GM19238 (cell line): ENCODE data around the gene CSF2.

Experiments
- DNase-seq: peaks from one replicate; pipeline ENCODE4 v3.0.0; 2011; ENCODE audit warnings: low spot score; ENCODE audit not compliant: insufficient read length

Gene CSF2

GRCh38 chr5:132086277-132086794 is 12.7 kb downstream of the CSF2 start:
- DNase-seq, result no peak

- no peak for DNase-seq
Observed at GRCh38 chr5:132087176-132087575, 13.6 kb downstream of the CSF2 start.

GRCh38 chr5:132087661-132088060 is 14.1 kb downstream of the CSF2 start:
- DNase-seq, result no peak

- DNase-seq, result no peak
Observed at GRCh38 chr5:132089363-132089762, 15.8 kb downstream of the CSF2 start.

- DNase-seq, result no peak
Observed at GRCh38 chr5:132090107-132090506, 16.5 kb downstream of the CSF2 start.

GRCh38 chr5:132093271-132093670 is 19.7 kb downstream of the CSF2 start:
- no peak for DNase-seq

GRCh38 chr5:132094393-132095076 is 20.9 kb downstream of the CSF2 start:
- no peak for DNase-seq

GRCh38 chr5:132095077-132095410 is 21.5 kb downstream of the CSF2 start:
- DNase-seq, result no peak

- no peak for DNase-seq
Observed at GRCh38 chr5:132095424-132095972, 21.9 kb downstream of the CSF2 start.

GRCh38 chr5:132096904-132097303 is 23.3 kb downstream of the CSF2 start:
- no peak for DNase-seq

GRCh38 chr5:132098151-132098594 is 24.6 kb downstream of the CSF2 start:
- DNase-seq, result no peak

GRCh38 chr5:132098621-132099020 is 25.0 kb downstream of the CSF2 start:
- DNase-seq, result no peak

GRCh38 chr5:132099076-132099748 is 25.6 kb downstream of the CSF2 start:
- DNase-seq, result no peak

GRCh38 chr5:132099905-132100304 is 26.3 kb downstream of the CSF2 start:
- DNase-seq, result no peak

GRCh38 chr5:132100672-132101261 is 27.2 kb downstream of the CSF2 start:
- DNase-seq, result no peak

- no peak for DNase-seq
Observed at GRCh38 chr5:132101385-132101880, 27.8 kb downstream of the CSF2 start.

- no peak for DNase-seq
Observed at GRCh38 chr5:132102101-132102701, 28.6 kb downstream of the CSF2 start.

GRCh38 chr5:132102944-132103331 is 29.3 kb downstream of the CSF2 start:
- no peak for DNase-seq

- peak; percentile 62 for DNase-seq
Observed at GRCh38 chr5:132103332-132103951, 29.9 kb downstream of the CSF2 start.

- no peak for DNase-seq
Observed at GRCh38 chr5:132103969-132104391, 30.4 kb downstream of the CSF2 start.

- DNase-seq, result no peak
Observed at GRCh38 chr5:132104556-132104955, 31.0 kb downstream of the CSF2 start.
